HG02981 (cell line): ENCODE data around the gene DBT.
"Not testable (repeated sequence)": the region's sequence is repeated elsewhere in the genome, so short reads cannot be mapped to it uniquely, and the experiment has no call there.

Experiments used
- ATAC-seq: cut with Tn5 transposase; IDR thresholded peaks from one replicate; pipeline ENCODE4 v1.9.1; 2021; ENCODE audit warnings: mild to moderate bottlenecking, moderate library complexity; ENCODE audit not compliant: unreplicated experiment

The DBT gene

GRCh38 chr1:100249537-100250257 is at the start of gene DBT:
Gene DBT, minus strand, starts transcription at chr1:100249834. Its CDS starts 14 bp downstream, at chr1:100249820.
- peak; percentile 100 for ATAC-seq

DNA sequence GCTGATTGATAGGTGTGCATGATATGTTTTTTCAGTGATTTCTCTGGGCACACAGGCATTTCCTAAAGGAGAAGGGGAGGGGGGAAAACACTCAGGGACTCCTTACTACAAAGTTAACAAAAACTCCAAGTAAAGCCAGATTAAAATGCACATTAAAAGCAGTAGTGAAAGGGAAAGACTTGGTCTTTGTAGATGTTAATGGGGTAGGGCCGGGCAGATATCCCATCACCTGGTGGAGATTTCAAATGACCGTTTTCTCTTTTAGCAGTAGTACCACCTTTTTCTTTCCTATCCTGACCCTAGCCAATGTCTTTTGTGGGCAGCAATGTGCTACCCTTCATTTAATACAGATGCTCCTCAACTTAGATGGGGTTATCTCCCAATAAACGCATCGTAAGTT is 48.9 kb upstream of the DBT start:
- no peak for ATAC-seq

DNA sequence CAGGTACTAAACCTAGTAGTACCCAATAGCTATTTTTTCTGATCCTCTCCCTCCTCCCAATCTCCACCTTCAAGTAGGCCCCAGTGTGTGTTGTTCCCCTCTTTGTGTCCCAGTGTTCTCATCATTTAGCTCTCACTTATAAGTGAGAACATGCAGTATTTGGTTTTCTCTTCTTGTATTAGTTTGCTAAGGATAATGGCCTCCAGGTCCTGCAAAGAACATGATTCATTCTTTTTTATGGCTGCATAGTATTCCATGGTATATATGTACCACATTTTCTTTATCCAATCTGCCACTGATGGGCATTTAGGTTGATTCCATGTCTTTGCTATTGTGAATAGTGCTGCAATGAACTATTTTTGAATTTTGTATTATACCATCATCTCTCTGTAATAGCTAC is 47.4 kb upstream of the DBT start:
- ATAC-seq = not testable (repeated sequence)

DNA sequence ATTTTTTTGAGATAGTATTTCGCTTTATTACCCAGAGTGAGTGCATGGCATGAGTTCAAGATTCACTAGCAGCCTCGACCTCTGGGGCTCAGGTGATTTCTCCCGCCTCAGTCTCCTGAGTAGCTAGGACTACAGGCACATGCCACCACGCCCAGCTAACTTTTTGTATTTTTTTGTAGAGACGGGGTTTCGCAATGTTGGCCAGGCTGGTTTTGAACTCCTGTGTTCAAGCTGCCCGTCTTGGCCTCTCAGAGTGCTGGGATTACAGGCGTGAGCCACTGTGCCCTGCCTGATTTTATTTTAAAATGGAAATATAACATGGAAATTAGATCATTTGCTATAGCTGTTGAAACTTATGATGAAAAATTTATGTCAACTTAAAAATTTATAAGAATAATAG is 46.5 kb upstream of the DBT start:
- ATAC-seq = no peak

DNA sequence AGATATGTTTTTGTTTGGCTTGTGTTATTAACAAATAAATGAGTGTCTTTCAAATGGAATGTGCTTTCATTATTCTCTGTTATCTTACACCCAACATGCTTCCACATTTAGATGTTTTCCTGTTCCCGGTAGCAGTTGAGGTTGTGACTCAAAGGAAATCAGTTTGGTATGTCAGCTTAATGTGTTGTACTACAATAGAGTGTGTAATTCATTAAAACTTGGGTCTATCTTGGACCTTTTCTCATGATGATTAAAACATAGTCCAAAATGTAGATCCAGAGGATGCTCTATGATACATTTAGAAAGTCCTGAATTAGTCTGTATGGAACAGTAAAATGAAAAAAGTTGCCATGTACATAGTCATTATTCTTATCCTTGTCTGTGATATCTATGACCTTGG is 43.1 kb upstream of the DBT start:
- ATAC-seq = no peak

DNA sequence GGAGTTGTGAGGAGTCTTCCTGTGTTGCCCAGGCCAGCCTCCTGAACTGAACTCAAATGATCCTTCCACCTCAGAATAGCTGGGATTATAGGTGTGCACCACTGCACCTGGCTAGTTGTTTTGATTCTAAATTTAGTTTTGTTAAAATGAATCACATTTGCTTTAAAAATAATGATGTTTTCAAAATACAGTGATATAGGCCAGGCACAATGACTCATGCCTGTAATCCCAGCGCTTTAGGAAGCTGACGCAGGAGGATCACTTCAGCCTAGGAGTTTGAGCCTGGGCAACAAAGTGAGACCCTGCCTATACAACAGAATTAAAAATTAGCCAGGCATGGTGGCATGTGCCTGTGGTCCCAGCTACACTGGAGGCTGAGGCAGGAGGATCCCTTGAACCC is 40.7 kb upstream of the DBT start:
- no peak for ATAC-seq

- no peak for ATAC-seq
Measured at GRCh38 chr1:100287162-100287561, 37.5 kb upstream of the DBT start.

DNA sequence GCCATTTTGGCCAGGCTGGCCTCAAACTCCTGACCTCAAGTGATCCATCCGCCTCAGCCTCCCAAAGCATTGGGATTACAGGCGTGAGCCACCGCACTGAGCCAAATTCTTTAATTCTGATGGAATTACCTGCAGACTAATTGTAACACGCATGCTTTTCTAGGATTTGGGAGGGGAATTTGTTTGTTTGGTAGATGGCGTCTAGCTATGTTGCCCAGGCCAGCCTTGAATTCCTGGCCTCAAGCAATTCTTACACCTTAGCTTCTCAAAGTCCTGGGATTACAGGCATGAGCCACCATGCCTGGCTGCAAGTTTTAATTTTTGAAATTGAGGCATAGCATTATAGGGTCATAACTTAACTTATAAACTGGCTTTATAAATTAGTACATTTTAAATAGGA is 35.0 kb upstream of the DBT start:
- ATAC-seq = no peak

- ATAC-seq = no peak
Measured at GRCh38 chr1:100279954-100280682, 30.5 kb upstream of the DBT start.

DNA sequence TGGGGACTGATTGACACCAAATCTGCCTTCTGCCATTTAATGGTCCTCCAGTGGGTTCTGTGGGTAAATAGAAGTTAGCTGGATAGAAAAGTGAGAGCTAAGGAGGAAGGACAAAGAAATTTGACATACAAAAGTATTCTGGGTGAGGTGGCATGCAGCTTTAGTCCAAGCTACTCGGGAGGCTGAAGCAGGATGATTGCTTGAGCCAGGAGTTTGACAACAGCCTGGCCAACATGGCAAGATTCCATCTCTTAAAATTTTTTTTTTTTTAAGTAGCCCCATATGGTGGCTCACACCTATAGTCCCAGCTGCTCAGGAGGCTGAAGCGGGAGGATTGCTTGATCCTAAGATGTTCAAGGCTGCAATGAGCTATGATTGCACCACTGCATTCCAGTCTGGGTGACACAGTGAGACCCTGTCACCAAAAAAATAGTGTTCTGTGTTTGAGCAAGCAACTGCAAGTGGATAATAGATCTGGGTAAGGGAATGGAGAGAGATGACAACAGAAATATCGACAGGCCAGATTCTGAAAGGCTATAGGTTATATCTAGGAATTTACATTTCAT is 29.8 kb upstream of the DBT start:
- no peak for ATAC-seq

- ATAC-seq = no peak
Measured at GRCh38 chr1:100277866-100278265, 28.2 kb upstream of the DBT start.

DNA sequence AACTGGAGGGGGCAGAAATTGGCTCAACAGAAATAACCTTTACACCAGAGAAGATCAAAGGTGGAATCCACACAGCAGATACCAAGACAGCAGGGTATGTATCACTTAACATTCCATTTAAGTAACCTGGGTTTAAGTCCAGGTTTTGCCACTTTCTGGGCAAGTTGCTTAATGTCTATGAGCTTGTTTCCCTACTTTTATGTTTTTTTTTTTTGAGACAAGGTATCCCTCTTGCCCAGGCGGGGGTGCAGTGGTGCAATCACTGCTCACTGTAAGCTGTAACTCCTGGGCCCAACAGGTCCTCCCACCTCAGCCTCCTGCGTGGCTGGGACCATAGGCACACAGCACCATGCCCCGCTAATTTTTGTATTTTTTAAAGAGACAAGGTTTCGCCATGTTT is 18.6 kb upstream of the DBT start:
- no peak for ATAC-seq

GRCh38 chr1:100267284-100267683 is 17.6 kb upstream of the DBT start:
- no peak for ATAC-seq

DNA sequence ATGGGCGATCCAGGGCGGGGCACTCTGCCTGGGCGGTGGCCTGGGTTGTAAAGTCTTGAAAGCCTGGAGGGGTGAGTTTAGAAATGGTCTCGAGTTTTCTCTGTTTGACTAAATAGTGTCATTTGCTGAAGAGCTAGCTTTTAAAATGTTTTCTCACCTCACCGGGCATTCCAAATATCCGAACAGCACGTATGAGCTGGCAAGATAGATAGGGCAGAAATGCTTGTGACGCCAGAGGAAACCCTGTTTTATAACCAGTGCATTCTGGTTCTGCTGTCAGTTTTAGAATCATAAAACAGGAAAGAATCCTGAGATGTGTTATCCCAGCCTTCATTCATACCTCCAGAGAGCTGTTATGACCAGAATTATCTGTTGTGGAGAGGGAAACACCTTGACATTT is 17.1 kb upstream of the DBT start:
- no peak for ATAC-seq

DNA sequence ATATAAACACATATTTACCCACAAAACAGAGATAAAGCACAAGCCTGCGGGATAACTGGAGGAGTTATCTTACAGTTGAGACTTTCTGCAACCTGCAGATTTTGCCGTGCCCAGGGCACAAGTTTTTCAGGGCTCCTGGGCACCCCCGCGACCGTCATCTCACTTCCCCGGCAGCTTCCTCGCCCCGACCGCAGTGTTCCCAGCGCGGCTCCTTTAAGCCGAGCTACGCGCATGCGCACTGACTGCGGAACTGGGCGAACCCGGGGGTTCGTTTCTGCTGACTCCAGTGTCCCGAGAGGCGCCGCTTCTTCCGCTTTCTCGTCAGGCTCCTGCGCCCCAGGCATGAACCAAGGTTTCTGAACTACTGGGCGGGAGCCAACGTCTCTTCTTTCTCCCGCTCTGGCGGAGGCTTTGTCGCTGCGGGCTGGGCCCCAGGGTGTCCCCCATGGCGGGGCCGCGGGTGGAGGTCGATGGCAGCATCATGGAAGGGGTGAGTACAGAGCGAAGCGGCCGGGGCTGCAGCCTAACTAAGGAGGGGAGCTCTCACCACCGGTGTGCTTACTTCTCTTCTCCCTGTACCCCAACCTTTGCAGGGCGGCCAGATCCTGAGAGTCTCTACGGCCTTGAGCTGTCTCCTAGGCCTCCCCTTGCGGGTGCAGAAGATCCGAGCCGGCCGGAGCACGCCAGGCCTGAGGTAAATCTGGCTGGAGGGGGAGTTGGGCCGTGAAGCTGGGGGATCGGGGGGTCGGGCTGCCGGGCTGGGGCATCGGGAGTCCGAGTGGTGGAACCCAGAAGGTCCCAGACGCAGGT is 16.5 kb upstream of the DBT start, which contains the start of gene RTCA:
Gene RTCA, plus strand, starts transcription at position 286 of the 810 bp plus-strand sequence. Its CDS starts 160 bp downstream, at position 446.
- ATAC-seq = peak; percentile 92

DNA sequence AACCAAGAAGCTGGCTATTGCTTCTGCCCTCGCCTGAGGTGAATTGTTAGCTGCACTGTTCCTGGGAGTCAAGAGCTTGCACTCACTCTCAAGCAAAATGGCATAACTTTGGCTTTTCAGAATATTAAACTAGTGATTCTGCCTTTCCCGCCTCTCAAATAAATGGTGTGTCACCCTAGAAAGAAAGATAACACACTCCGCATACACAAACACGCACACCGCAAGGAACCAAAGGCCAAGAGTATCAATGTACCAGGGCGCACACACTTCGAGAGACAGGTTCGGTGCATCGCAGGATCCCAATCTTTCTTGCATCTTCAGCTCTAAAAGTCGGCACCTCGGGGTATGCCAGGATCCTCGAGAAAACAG is 15.9 kb upstream of the DBT start:
- ATAC-seq = peak; percentile 32

- ATAC-seq = not testable (repeated sequence)
Measured at GRCh38 chr1:100264081-100264480, 14.4 kb upstream of the DBT start.

- ATAC-seq = no peak
Measured at GRCh38 chr1:100261686-100262085, 12.1 kb upstream of the DBT start.

DNA sequence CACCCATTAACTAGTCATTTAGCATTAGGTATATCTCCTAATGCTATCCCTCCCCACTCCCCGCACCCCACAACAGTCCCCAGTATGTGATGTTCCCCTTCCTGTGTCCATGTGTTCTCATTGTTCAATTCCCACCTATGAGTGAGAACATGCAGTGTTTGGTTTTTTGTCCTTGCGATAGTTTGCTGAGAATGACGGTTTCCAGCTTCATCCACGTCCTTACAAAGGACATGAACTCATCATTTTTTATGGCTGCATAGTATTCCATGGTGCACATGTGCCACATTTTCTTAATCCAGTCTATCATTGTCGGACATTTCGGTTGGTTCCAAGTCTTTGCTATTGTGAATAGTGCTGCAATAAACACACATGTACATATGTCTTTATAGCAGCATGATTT is 8.8 kb upstream of the DBT start:
- not testable (repeated sequence) for ATAC-seq

DNA sequence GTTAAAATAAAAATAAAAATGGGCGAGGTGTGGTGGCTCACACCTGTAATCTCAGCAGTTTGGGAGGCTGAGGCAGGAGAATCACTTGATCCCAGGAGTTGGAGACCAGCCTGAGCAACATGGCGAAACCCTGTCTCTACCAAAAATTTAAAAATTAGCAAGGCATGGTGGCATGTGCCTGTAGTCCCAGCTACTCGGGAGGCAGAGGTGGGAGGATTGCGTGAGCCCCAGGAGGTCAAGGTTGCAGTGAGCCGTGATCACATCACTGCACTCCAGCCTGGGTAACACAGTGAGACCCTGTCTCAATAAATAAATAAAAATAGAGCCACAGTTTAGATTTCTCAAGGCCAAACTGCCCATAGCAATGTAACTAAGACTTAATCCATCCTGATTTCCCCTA is 6.6 kb upstream of the DBT start:
- ATAC-seq = not testable (repeated sequence)

DNA sequence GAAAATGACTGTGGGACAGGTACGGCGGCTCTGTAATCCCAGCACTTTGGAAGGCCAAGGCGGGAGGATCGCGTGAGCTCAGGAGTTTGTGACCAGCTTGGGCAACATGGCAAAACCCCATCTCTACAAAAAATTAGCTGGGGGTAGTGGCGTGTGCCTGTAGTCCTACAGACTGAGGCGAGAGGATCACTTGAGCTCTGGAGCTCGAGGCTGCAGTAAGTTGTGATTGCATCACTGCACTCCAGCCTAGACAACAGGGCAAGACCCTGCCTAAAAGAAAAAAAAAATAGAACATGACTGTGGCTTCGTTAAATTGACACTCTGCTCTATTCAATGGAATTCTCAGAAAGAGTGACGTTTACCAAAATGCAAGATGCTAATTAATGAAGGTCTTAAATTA is 3.9 kb upstream of the DBT start:
- ATAC-seq = no peak
